ENCODE results near the gene SRL.
"Not testable (repeated sequence)": the region's sequence is repeated elsewhere in the genome, so short reads cannot be mapped to it uniquely, and the experiment has no call there.

Gene SRL

DNA sequence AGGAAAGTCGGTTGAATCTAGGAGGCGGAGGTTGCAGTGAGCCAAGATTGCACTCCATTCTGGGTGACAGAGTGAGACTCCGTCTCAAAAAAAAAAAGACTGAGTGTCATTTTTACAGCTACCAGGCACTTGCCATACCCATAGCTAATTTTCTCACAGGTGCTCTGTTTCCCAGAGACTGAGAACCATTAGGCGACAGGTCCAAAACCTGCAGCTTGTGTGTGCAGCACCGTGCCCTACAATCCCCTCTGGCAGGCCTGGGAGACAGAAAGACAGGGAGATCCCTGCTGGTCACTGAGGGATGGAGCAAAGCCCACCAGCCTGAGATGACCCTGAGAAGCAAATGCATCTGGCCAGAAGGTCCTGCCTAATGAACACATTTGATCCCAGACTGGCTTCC lies 28.2 kb upstream of the SRL start:
- Histone ChIP-seq H3K4me3 (no peak overlapping the region), H3K4me1 (peaks cover 11% of the 10 kb centered on the region), H3K27me3 (ENCODE audit: low read depth) (no peaks in the 10 kb centered on the region), H3K36me3 (replicated peaks) (peaks cover 20% of the 10 kb centered on the region), H3K9me3 (no peaks in the 10 kb centered on the region)
- in situ Hi-C loops (cut with MboI; ENCODE audit: low sequenced_read_pairs), result no loop called here
- DNase-seq (ENCODE audit: low spot score in 2 of 2), result no peak

GRCh38 chr16:4266372-4266771 lies 24.5 kb upstream of the SRL start:
- Histone ChIP-seq H3K9me3 (no peaks in the 10 kb centered on the region), H3K4me3 (no peak overlapping the region), H3K27me3 (ENCODE audit: low read depth) (no peaks in the 10 kb centered on the region), H3K4me1 (peaks cover 12% of the 10 kb centered on the region), H3K36me3 (replicated peaks) (peaks cover 33% of the 10 kb centered on the region)
- in situ Hi-C loops (cut with MboI; ENCODE audit: low sequenced_read_pairs), result no loop called here
- DNase-seq (ENCODE audit: low spot score in 2 of 2), result peak; percentile 15 to 48

DNA sequence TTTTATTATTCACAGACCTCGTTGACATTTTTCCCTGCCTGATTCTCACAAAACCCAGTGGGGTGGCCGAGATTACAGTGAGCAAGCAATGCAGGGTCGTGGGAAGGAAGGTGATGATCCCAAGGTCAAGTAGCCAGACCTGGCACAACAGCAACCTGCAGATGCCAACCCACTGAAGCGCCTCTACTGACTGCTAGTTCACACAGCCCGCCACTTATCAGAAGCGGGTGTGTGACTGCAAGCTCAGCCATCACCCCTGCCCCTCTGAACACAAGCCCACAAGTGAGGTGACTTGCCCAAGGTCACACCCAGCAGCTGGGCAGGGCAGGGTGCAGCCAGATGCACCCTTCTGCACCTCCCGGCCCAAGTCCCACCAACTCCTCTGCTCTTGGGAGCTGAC lies 23.8 kb upstream of the SRL start:
- H3K4me1 ChIP-seq, result peaks cover 5% of the 10 kb centered on the region
- no peaks in the 10 kb centered on the region for H3K27me3 ChIP-seq (ENCODE audit: low read depth)
- H3K9me3 ChIP-seq, result no peaks in the 10 kb centered on the region
- H3K36me3 ChIP-seq (replicated peaks), result peaks cover 32% of the 10 kb centered on the region
- no peak for DNase-seq (ENCODE audit: low spot score in 2 of 2)
- no peak overlapping the region for H3K4me3 ChIP-seq
- in situ Hi-C loops (cut with MboI; ENCODE audit: low sequenced_read_pairs), result no loop called here

- no peak overlapping the region for H3K4me3 ChIP-seq
- peaks cover 30% of the 10 kb centered on the region for H3K36me3 ChIP-seq (replicated peaks)
- H3K9me3 ChIP-seq, result no peaks in the 10 kb centered on the region
These were observed 22.7 kb upstream of the SRL start for GRCh38 chr16:4264546-4264945.

GRCh38 chr16:4263504-4264436 lies 21.9 kb upstream of the SRL start:
- Histone ChIP-seq H3K9me3 (no peaks in the 10 kb centered on the region), H3K36me3 (replicated peaks) (peaks cover 36% of the 10 kb centered on the region), H3K27me3 (ENCODE audit: low read depth) (no peaks in the 10 kb centered on the region), H3K4me1 (peaks cover 3% of the 10 kb centered on the region; the same call in 1 of the 2 replicates), H3K4me3 (no peak overlapping the region)
- peak in 1 of 2 experiments; percentile 83 for DNase-seq (ENCODE audit: low spot score in 2 of 2)
- in situ Hi-C loops (cut with MboI; ENCODE audit: low sequenced_read_pairs), result no loop called here

More at GRCh38 chr16:4264546-4264945, 22.7 kb upstream of the SRL start:
- in situ Hi-C loops (cut with MboI; ENCODE audit: low sequenced_read_pairs), result no loop called here
- no peak for DNase-seq (ENCODE audit: low spot score in 2 of 2)
- Histone ChIP-seq H3K4me1 (peaks cover 3% of the 10 kb centered on the region; the same call in 1 of the 2 replicates), H3K27me3 (ENCODE audit: low read depth) (no peaks in the 10 kb centered on the region)

- H3K4me3 ChIP-seq, result no peak overlapping the region
- no peaks in the 10 kb centered on the region for H3K27me3 ChIP-seq (ENCODE audit: low read depth)
- in situ Hi-C loops (cut with MboI; ENCODE audit: low sequenced_read_pairs), result no loop called here
- H3K36me3 ChIP-seq (replicated peaks), result peaks cover 36% of the 10 kb centered on the region
- no peak for DNase-seq (ENCODE audit: low spot score in 2 of 2)
- H3K4me1 ChIP-seq, result peaks cover 3% of the 10 kb centered on the region; the same call in 1 of the 2 replicates
- no peaks in the 10 kb centered on the region for H3K9me3 ChIP-seq
These were observed 20.5 kb upstream of the SRL start for GRCh38 chr16:4262303-4262835.

DNA sequence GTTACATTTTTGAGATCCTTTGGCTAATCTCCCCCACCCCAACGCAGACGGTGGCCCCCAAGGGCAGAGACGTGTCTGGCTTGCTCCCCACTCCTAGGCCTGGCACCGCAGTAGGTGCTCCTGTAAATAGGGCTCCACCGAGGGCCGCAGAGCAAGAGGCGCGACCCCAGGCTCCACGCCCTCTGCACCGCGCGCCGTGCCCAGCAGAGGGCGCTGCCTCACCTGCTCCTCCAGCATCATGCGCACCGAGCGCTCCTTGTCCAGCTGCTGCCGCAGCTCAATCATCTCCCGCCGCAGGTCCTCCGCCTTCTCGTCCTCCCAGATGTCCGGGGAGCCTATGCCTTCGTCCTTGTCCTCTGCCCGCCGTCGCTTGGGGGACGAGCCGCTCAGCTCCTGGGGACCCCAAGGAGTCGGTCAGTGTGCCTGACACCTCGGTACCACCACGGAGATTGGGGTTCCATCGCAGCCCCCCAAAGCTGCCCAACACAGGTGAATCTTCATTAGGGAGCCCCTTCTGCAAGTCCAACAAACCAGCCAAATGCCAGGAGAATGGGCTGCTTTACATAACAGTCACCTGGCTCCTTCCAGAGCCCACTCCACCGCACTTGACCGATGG lies 19.8 kb upstream of the SRL start:
- no peak overlapping the region for H3K4me3 ChIP-seq
- in situ Hi-C loops (cut with MboI; ENCODE audit: low sequenced_read_pairs), result no loop called here
- H3K9me3 ChIP-seq, result no peaks in the 10 kb centered on the region
- H3K36me3 ChIP-seq (replicated peaks), result peaks cover 36% of the 10 kb centered on the region
- H3K27me3 ChIP-seq (ENCODE audit: low read depth), result no peaks in the 10 kb centered on the region
- peak; percentile 19 to 75 for DNase-seq (ENCODE audit: low spot score in 2 of 2)
- H3K4me1 ChIP-seq, result peaks cover 3% of the 10 kb centered on the region; the same call in 1 of the 2 replicates

DNA sequence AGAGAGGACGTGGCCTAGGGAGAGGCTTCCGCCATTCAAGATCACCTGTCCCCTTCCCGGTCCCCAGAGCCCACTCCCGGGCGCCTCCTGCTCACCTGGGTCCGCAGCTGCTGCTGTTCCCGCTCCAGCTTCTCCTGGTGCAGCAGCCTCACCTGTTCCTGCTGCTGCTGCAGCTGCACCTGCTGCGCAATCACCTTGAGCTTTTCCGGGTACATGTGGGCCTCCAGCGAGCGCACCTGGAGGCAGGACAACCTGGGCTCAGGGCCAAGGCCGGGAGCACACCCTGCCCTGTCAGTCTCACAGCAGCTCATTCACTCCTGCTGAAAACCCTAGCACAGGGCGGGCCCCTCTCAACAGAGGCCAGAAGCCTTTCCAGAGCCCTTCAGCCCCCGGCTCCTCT lies 18.5 kb upstream of the SRL start:
- Histone ChIP-seq H3K4me3 (no peak overlapping the region), H3K27me3 (ENCODE audit: low read depth) (no peaks in the 10 kb centered on the region), H3K9me3 (no peaks in the 10 kb centered on the region), H3K4me1 (peaks cover 3% of the 10 kb centered on the region; the same call in 1 of the 2 replicates), H3K36me3 (replicated peaks) (peaks cover 35% of the 10 kb centered on the region)
- in situ Hi-C loops (cut with MboI; ENCODE audit: low sequenced_read_pairs), result no loop called here
- DNase-seq (ENCODE audit: low spot score in 2 of 2), result no peak

- Histone ChIP-seq H3K4me3 (no peak overlapping the region), H3K27me3 (ENCODE audit: low read depth) (no peaks in the 10 kb centered on the region), H3K4me1 (no peaks in the 10 kb centered on the region), H3K9me3 (no peaks in the 10 kb centered on the region), H3K36me3 (replicated peaks) (peaks cover 38% of the 10 kb centered on the region)
- no peak for DNase-seq (ENCODE audit: low spot score in 2 of 2)
- in situ Hi-C loops (cut with MboI; ENCODE audit: low sequenced_read_pairs), result loop anchor here (10.0 kb wide), 1 partner anchor 313 kb away; no protein-coding TSS in a partner anchor
These were observed 16.0 kb upstream of the SRL start for GRCh38 chr16:4257646-4258556.

DNA sequence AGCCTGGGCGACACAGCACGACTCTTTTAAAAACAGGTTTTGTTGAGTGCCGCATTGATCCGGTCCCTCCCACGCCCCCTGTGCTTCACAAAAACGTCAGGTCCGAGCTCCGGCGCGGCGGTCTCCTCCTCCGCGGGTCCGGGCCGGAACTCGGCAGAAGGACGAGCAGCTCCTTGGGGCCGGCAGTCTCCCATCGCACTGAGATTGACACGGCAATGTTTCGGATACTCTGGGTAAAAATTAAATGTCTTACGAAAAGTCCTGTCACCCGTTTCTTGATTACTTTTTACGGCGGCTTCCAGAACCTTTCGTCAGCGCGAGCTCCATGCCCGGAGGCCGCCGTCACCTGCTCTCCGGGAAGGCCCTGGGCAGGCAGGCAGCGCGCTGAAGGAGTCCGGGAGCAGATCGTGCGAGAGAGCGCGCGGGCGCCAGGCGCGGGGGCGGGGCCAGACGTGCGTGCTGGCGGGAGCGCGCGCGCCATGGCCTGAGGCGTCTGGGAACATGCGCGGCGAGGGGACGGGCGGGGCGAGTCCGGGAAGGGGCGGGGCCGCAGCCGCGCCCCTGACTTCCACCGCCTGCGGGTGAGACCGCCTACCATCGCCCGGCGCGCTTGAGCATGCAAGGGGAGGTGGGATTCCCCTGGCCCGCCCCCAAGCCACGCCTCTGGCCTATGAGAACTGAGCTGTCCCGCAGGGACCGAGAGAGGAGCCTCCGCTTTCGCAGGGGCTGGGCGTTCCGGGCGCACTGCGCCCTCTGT lies 11.7 kb upstream of the SRL start:
- Histone ChIP-seq H3K27me3 (ENCODE audit: low read depth) (no peaks in the 10 kb centered on the region), H3K36me3 (replicated peaks) (peaks cover 4% of the 10 kb centered on the region), H3K9me3 (no peaks in the 10 kb centered on the region), H3K4me1 (no peaks in the 10 kb centered on the region), H3K4me3 (peak overlapping the region; percentile 52)
- in situ Hi-C loops (cut with MboI; ENCODE audit: low sequenced_read_pairs), result loop anchor here (5.0 to 10.0 kb wide), 2 partner anchors 141 to 309 kb away; no protein-coding TSS in a partner anchor
- DNase-seq (ENCODE audit: low spot score in 2 of 2), result peak; percentile 96 to 100

DNA sequence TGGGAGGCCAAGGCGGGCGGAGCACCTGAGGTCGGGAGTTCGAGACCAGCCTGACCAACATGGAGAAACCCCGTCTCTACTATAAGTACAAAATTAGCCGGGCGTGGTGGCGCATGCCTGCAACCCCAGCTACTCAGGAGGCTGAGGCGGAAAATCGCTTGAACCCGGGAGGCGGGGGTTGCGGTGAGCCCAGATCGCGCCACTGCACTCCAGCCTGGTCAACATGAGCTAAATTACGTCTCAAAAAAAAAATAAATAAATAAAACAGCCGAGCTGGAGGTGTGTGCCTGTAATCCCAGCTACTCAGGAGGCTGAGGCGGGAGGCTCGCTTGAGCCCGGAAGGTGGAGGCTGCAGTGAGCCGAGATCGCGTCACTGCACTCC lies 11.1 kb upstream of the SRL start:
- H3K4me3 ChIP-seq, result peak overlapping the region; percentile 52
- not testable (repeated sequence) for H3K27me3 ChIP-seq (ENCODE audit: low read depth); H3K36me3 ChIP-seq (replicated peaks); H3K4me1 ChIP-seq; H3K9me3 ChIP-seq; DNase-seq (ENCODE audit: low spot score in 2 of 2)
- in situ Hi-C loops (cut with MboI; ENCODE audit: low sequenced_read_pairs), result loop anchor here (5.0 to 10.0 kb wide), 2 partner anchors 141 to 308 kb away; no protein-coding TSS in a partner anchor

GRCh38 chr16:4249530-4250308 lies 7.8 kb upstream of the SRL start:
- no peak overlapping the region for H3K4me3 ChIP-seq

More at GRCh38 chr16:4249530-4250308, 7.8 kb upstream of the SRL start:
- peaks cover 3% of the 10 kb centered on the region; the same call in 1 of the 2 replicates for H3K4me1 ChIP-seq
- no peaks in the 10 kb centered on the region for H3K27me3 ChIP-seq (ENCODE audit: low read depth)
- no peaks in the 10 kb centered on the region; the same call in 1 of the 2 replicates for H3K36me3 ChIP-seq (replicated peaks)
- DNase-seq (ENCODE audit: low spot score in 2 of 2), result no peak
- no peaks in the 10 kb centered on the region for H3K9me3 ChIP-seq
- in situ Hi-C loops (cut with MboI; ENCODE audit: low sequenced_read_pairs), result loop anchor here (5.0 to 10.0 kb wide), 2 partner anchors 137 to 305 kb away; no protein-coding TSS in a partner anchor

Measured in HAP-1 (cell line).